LNCAP (cell line): ENCODE measurements around the gene SOX10.

Experiments
- CTCF ChIP-seq: fragments of 450-650 bp; IDR thresholded peaks from 2 replicates; pipeline ENCODE4 v1.5.1; 2017; ENCODE audit warnings: mild to moderate bottlenecking

SOX10 gene

GRCh38 chr22:37957232-37957631, 27.1 kb downstream of the SOX10 start:
- no peak for TF ChIP-seq CTCF

GRCh38 chr22:37954686-37955085, 29.7 kb downstream of the SOX10 start:
- TF ChIP-seq CTCF = no peak

- no peak for TF ChIP-seq CTCF
These were observed 30.7 kb downstream of the SOX10 start, which contains the start of the genes C22orf23 and POLR2F for GRCh38 chr22:37953437-37954179. C22orf23 (minus strand) TSS chr22:37953601; CDS start chr22:37953149, 452 bp downstream. POLR2F (plus strand) TSS chr22:37953699; CDS start chr22:37953788, 89 bp downstream.

- TF ChIP-seq CTCF = no peak
These were observed 31.3 kb downstream of the SOX10 start for GRCh38 chr22:37953062-37953436.

GRCh38 chr22:37951305-37951704, 33.0 kb downstream of the SOX10 start:
- no peak for TF ChIP-seq CTCF

GRCh38 chr22:37943825-37944198, 40.5 kb downstream of the SOX10 start:
- no peak for TF ChIP-seq CTCF

- TF ChIP-seq CTCF = no peak
These were observed 41.1 kb downstream of the SOX10 start for GRCh38 chr22:37943136-37943824.
